Measurements from ENCODE around the gene NENF. TPM values are rescaled to one million over a fixed set of nuclear protein-coding genes. Genes with fewer than 3 reads are reported as not detected.

Gene NENF
- total RNA-seq, 1 donor from 2014 or later, result 45.6 TPM

DNA sequence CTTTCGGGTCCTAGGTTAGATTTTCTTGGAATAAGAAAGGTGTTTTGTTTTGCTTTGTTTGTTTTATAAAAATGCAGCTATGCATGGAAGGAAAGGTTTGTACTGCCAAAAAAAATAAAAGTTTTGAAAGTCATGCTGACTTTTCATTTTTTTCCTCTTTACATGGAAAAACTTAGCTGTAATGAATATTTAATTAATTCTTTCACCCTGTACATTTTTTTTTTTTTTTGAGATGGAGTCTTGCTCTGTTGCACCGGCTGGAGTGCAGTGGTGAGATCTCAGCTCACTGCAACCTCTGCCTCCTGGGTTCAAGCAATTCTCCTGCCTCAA lies 48.7 kb downstream of the NENF start:
- no peaks in the 10 kb centered on the region for H3K4me1 ChIP-seq
- H3K9me3 ChIP-seq, result no peaks in the 10 kb centered on the region
- H3K4me3 ChIP-seq, result no peak overlapping the region
- no peaks in the 10 kb centered on the region for H3K27me3 ChIP-seq
- no peaks in the 10 kb centered on the region for H3K36me3 ChIP-seq
- DNase-seq (no peak), ATAC-seq (no peak)
- intact Hi-C loops (cut with DNase I), result no loop called here
- TF ChIP-seq, protein P1, sequence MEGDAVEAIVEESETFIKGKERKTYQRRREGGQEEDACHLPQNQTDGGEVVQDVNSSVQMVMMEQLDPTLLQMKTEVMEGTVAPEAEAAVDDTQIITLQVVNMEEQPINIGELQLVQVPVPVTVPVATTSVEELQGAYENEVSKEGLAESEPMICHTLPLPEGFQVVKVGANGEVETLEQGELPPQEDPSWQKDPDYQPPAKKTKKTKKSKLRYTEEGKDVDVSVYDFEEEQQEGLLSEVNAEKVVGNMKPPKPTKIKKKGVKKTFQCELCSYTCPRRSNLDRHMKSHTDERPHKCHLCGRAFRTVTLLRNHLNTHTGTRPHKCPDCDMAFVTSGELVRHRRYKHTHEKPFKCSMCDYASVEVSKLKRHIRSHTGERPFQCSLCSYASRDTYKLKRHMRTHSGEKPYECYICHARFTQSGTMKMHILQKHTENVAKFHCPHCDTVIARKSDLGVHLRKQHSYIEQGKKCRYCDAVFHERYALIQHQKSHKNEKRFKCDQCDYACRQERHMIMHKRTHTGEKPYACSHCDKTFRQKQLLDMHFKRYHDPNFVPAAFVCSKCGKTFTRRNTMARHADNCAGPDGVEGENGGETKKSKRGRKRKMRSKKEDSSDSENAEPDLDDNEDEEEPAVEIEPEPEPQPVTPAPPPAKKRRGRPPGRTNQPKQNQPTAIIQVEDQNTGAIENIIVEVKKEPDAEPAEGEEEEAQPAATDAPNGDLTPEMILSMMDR (IDR thresholded peaks at IDR 0.05), result no peak
- H3K27ac ChIP-seq, result no peak overlapping the region

DNA sequence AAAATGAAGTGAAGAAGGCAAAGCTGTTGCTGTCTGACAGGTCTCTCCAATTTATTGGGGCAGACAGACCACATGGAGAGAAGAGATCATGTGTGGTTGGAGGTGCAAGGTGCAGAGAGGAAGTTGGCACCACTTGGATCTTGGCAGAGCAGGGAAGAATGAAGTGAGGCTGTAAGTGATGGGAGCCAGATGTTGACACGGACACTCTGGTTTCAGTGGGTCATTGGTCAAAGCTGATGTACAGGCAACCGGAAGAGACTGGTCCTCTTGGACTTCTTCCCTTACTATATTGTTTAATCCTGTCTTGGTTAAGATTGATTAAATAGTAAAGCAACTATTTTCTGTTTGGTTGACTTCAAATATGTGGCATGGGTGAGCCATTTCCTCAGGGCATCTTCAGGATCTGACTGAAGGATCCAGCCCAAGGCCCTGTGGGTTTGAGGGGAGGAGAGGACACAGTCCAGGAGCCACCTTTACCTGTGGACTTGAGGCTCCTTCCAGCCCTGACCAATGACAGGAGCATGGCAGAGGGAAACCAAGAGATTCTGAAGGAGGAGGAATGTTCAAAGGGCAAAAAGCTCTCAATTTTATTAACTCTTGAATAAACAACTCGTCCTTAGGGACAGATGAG lies 49.4 kb downstream of the NENF start:
- Histone ChIP-seq H3K4me1 (no peaks in the 10 kb centered on the region), H3K27me3 (no peaks in the 10 kb centered on the region), H3K27ac (no peak overlapping the region), H3K4me3 (no peak overlapping the region), H3K36me3 (no peaks in the 10 kb centered on the region), H3K9me3 (no peaks in the 10 kb centered on the region)
- TF ChIP-seq, protein P1 (IDR thresholded peaks at IDR 0.05), result no peak
- intact Hi-C loops (cut with DNase I), result no loop called here
- DNase-seq, result peak; percentile 20
- ATAC-seq, result no peak

DNA sequence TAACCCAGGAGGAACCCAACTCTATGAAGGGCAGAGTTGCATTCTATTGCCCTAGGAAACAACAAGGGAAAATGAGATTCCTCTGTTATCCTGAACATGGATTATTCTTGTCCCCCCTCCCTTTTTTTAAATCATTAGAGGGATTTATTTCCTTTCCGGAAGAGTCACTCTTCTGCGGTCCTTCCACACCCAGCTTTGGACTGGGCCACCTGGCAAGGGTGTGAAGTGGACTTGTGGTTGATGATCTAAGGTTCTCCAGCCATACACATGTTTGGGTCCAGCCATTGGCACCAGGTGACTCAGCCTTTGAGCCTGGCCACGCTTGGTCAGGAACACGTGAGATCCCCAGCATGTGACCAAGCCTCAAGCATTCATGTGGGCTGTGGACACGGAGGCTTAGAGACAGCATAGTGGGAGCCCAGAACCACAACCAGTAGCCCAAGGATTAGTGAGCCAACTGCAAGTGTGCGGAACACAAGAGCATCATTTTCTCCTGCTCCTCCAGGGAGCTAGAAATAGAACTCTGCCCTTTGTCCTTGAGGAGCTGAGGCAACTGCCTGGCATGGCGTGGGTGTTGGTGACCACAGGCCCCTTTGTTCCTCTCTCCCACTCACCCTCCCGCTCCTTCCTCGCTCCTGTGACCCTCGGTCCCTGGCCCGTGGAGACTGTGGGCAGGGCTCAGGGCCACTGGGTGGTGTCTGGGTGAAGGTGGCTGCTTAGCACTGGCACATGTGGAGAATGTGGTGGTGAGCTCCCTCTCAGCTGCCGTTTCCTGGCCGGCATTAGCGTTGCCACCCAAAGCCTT lies 50.1 kb downstream of the NENF start:
- Histone ChIP-seq H3K9me3 (no peaks in the 10 kb centered on the region), H3K4me1 (no peaks in the 10 kb centered on the region), H3K27me3 (no peaks in the 10 kb centered on the region), H3K36me3 (no peaks in the 10 kb centered on the region), H3K4me3 (no peak overlapping the region), H3K27ac (no peak overlapping the region)
- ATAC-seq (peak; percentile 86), DNase-seq (peak; percentile 88)
- intact Hi-C loops (cut with DNase I), result no loop called here
- TF ChIP-seq, protein P1 (IDR thresholded peaks at IDR 0.05), result no peak

DNA sequence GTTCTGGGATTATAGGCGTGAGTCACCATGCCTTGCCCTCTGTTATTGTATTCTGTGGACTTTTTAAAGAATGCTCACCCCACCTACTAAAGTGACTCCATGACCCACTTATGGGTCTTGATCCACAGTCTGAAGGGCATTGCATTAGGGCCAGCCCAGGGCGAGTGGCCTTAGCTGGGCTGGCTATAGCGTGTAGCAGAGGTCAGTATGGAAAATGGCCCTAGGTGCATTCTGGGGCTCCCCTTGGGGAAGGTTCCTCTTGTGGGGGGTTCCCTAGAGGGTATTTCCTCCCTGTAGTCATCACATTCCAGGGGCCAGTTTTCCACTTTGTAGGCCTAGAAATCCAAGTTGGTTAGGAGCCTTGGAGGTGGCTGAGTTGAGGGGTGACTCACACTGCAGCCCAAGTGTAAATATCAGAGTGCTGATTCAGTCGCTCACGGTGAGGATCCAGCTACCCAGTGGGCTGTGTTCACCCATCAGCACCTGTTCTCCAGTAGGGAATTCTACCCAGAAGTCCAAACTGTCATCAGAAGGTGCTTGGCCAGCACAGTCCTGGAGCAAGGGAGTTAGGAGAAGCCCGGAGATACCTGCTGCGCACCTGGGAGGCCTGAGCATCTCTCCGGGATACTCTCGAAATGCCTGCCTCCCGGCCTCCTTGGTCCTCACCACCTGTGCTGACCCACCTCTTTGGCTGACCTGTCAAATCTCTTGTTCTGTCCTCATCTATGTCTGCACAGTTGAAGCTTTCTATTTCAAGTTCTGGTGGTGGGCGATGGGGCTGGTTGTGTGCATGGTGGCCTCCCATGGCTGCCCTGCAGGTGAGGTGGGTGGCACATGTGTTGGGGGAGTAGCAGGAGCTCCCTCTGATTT lies 52.2 kb downstream of the NENF start:
- intact Hi-C loops (cut with DNase I), result no loop called here
- H3K4me1 ChIP-seq, result peaks cover 5% of the 10 kb centered on the region
- TF ChIP-seq, protein P1 (IDR thresholded peaks at IDR 0.05), result no peak
- DNase-seq (peak; percentile 46), ATAC-seq (no peak)
- no peaks in the 10 kb centered on the region for H3K27me3 ChIP-seq
- no peak overlapping the region for H3K27ac ChIP-seq
- no peaks in the 10 kb centered on the region for H3K9me3 ChIP-seq
- H3K36me3 ChIP-seq, result no peaks in the 10 kb centered on the region
- no peak overlapping the region for H3K4me3 ChIP-seq

DNA sequence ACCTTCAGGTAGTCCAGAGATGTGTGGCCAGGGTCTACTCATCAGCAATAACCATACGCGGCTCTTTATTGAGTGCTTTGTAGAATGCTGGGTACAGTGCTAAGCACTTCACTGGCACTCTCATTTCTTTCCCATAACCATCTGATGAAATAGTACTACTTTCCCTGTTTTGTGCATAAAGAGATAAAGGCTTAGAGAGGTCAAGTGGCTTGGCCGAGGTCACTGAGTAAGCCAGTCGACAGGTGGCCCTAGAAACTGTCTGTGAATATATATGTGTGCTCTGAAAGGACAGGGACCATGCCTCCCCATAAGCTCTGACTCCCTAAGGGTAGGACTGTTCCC lies 52.8 kb downstream of the NENF start:
- Histone ChIP-seq H3K27me3 (no peaks in the 10 kb centered on the region), H3K4me3 (no peak overlapping the region), H3K36me3 (no peaks in the 10 kb centered on the region), H3K4me1 (peaks cover 5% of the 10 kb centered on the region), H3K9me3 (no peaks in the 10 kb centered on the region), H3K27ac (no peak overlapping the region)
- ATAC-seq (no peak), DNase-seq (no peak)
- intact Hi-C loops (cut with DNase I), result no loop called here
- TF ChIP-seq, protein P1 (IDR thresholded peaks at IDR 0.05), result no peak
